Measurements from ENCODE around the gene OPA1. TPM values are rescaled to one million over a fixed set of nuclear protein-coding genes. Genes with fewer than 3 reads are reported as not detected.

Gene OPA1
- total and polyA plus RNA-seq, 2 of the 4 experiments (the other 2 are of a cell fraction), result 17.8 to 73.7 TPM

DNA sequence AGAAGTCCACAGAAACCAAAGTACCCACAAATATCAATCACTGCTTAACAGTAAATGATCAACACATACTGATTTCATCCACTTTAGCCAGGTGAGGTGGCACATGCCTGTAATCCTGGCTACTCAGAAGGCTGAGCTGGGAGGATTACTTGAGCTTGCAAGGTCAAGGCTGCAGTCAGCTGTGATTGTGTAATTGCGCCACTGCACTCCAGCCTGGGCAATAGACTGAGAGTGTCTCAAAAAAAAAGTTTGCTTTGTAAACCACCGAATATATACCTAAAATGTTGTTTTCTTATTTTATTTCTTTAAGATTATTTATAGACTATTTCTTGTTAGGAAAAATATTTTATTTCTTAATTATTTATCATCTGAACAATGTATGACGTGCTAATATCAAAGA, 29.6 kb upstream of the OPA1 start:
- dilution Hi-C loops (cut with HindIII; ENCODE audit: low sequenced_read_pairs, unreplicated experiment), result no loop called here
- POLR2A ChIA-PET (ENCODE audit: unreplicated experiment), result no interaction called here
- Histone ChIP-seq H2AK5ac (ENCODE audit: low read depth, low read length) (no peak overlapping the region), H3K4me3 (ENCODE audit: insufficient read depth, low read depth, low read length) (no peak overlapping the region), H4K20me1 (ENCODE audit: insufficient read depth, low read length) (no peaks in the 10 kb centered on the region), H4K5ac (ENCODE audit: low read depth, low read length) (no peak overlapping the region), H2AK9ac (replicated peaks; ENCODE audit: low read depth, low read length, poor library complexity) (no peak overlapping the region), H3K23ac (ENCODE audit: low read depth, low read length) (no peak overlapping the region), H4K91ac (ENCODE audit: insufficient read depth, low read depth, low read length) (no peak overlapping the region), H3K9ac (ENCODE audit: low read depth, low read length) (no peak overlapping the region), H4K8ac (ENCODE audit: low read depth in 2 of 2, low read length in 2 of 2) (no peak overlapping the region), H3K9me1 (ENCODE audit: insufficient read depth, low read length) (no peaks in the 10 kb centered on the region), H3K14ac (replicated peaks; ENCODE audit: low read depth, low read length) (no peak overlapping the region), H2BK20ac (ENCODE audit: low read depth, low read length) (no peak overlapping the region), H3K36me3 (ENCODE audit: control insufficient read depth, insufficient read depth, low read length) (no peaks in the 10 kb centered on the region), H3K4me1 (ENCODE audit: control insufficient read depth, insufficient read depth, low read length) (no peaks in the 10 kb centered on the region), H2BK15ac (ENCODE audit: low read depth, low read length) (no peak overlapping the region), H3K9me3 (ENCODE audit: control insufficient read depth, insufficient read depth, low read length) (no peaks in the 10 kb centered on the region), H3K4me2 (ENCODE audit: low read depth, low read length) (no peak overlapping the region), H3K79me1 (ENCODE audit: low read depth in 1 of 2, low read length in 2 of 2) (no peaks in the 10 kb centered on the region), H3K4ac (ENCODE audit: low read depth, low read length) (no peak overlapping the region), H2AFZ (replicated peaks; ENCODE audit: low read length, poor library complexity) (no peak overlapping the region), H3K27ac (ENCODE audit: insufficient read depth, low read length) (no peak overlapping the region), H3K56ac (ENCODE audit: extremely low read depth, insufficient read depth, low read length) (no peak overlapping the region), H2BK120ac (ENCODE audit: low read depth, low read length) (no peak overlapping the region), H3K27me3 (ENCODE audit: control insufficient read depth, insufficient read depth, low read length) (0 out of 2 replicates have a peak, but pooled peaks cover 2% of the 10 kb centered on the region), H2BK5ac (ENCODE audit: low read depth, low read length, poor library complexity, severe bottlenecking) (no peak overlapping the region), H3K18ac (ENCODE audit: low read depth, low read length) (no peak overlapping the region)
- WGBS, 2 experiments (ENCODE audit: extremely low coverage in 2 of 2, insufficient read length in 1 of 2), result no CpG with 5 or more reads among the region's 3 CpGs
- TF ChIP-seq CEBPB (IDR thresholded peaks at IDR 0.05; ENCODE audit: low read depth, low read length), result no peak
- TF ChIP-seq RFX5 (IDR thresholded peaks at IDR 0.05; ENCODE audit: low read depth, low read length), result no peak
- TF ChIP-seq BHLHE40 (IDR thresholded peaks at IDR 0.05; ENCODE audit: low read depth, low read length), result no peak
- TF ChIP-seq MXI1 (IDR thresholded peaks at IDR 0.05; ENCODE audit: borderline replicate concordance, low read depth, low read length), result no peak
- no peak for TF ChIP-seq FOS (IDR thresholded peaks at IDR 0.05; ENCODE audit: low read depth, low read length)
- no peak for TF ChIP-seq POLR2A (IDR thresholded peaks at IDR 0.05; ENCODE audit: low read depth, low read length)
- TF ChIP-seq SMC3 (IDR thresholded peaks at IDR 0.05; ENCODE audit: low read depth, low read length), result no peak
- no peak for TF ChIP-seq RAD21 (IDR thresholded peaks at IDR 0.05; ENCODE audit: low read length)
- TF ChIP-seq, protein P1, sequence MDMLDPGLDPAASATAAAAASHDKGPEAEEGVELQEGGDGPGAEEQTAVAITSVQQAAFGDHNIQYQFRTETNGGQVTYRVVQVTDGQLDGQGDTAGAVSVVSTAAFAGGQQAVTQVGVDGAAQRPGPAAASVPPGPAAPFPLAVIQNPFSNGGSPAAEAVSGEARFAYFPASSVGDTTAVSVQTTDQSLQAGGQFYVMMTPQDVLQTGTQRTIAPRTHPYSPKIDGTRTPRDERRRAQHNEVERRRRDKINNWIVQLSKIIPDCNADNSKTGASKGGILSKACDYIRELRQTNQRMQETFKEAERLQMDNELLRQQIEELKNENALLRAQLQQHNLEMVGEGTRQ (IDR thresholded peaks at IDR 0.05; ENCODE audit: low read depth, low read length), result no peak
- no peak for TF ChIP-seq CHD1 (IDR thresholded peaks at IDR 0.05; ENCODE audit: low read depth, low read length)
- TF ChIP-seq, protein P2, sequence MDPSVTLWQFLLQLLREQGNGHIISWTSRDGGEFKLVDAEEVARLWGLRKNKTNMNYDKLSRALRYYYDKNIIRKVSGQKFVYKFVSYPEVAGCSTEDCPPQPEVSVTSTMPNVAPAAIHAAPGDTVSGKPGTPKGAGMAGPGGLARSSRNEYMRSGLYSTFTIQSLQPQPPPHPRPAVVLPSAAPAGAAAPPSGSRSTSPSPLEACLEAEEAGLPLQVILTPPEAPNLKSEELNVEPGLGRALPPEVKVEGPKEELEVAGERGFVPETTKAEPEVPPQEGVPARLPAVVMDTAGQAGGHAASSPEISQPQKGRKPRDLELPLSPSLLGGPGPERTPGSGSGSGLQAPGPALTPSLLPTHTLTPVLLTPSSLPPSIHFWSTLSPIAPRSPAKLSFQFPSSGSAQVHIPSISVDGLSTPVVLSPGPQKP (IDR thresholded peaks at IDR 0.05; ENCODE audit: borderline replicate concordance, low read depth, low read length), result no peak
- ATAC-seq (ENCODE audit: low read depth), result no peak
- in situ Hi-C loops (cut with MboI; ENCODE audit: low sequenced_read_pairs), result no loop called here
- CTCF ChIA-PET, result no interaction called here
- DNase-seq, result no peak
- intact Hi-C loops (cut with micrococcal nuclease), result no loop called here
- no TSS peak for BruUV-seq (replicated peaks)
